HUES48 (cell line): ENCODE results near the gene TBL1Y.
"Not testable (repeated sequence)": the region's sequence is repeated elsewhere in the genome, so short reads cannot be mapped to it uniquely, and the experiment has no call there.

Experiments
- H3K27ac ChIP-seq: one replicate; pipeline ENCODE4 v1.7.0; 2013; ENCODE audit warnings: low read depth, low read length, inconsistent platforms
- H3K27me3 ChIP-seq: 2 replicates; pipeline ENCODE4 v1.6.1; 2013; ENCODE audit warnings: mild to moderate bottlenecking, low read length; ENCODE audit not compliant: control insufficient read depth, insufficient read depth
- H3K36me3 ChIP-seq: 2 replicates; pipeline ENCODE4 v1.6.1; 2013; ENCODE audit warnings: low read length; ENCODE audit not compliant: control insufficient read depth, insufficient read depth
- H3K4me1 ChIP-seq: 2 replicates; pipeline ENCODE4 v1.6.1; 2013; ENCODE audit warnings: mild to moderate bottlenecking, low read length; ENCODE audit not compliant: control insufficient read depth, insufficient read depth
- H3K4me3 ChIP-seq: 2 replicates; pipeline ENCODE4 v1.5.1; 2013; ENCODE audit warnings: mild to moderate bottlenecking, low read depth, low read length
- H3K9ac ChIP-seq: 2 replicates; pipeline ENCODE4 v1.6.1; 2013; ENCODE audit warnings: mild to moderate bottlenecking, low read depth, low read length, moderate library complexity
- H3K9me3 ChIP-seq: 2 replicates; pipeline ENCODE4 v1.6.1; 2013; ENCODE audit warnings: low read length; ENCODE audit not compliant: control insufficient read depth, insufficient read depth

TBL1Y gene

DNA sequence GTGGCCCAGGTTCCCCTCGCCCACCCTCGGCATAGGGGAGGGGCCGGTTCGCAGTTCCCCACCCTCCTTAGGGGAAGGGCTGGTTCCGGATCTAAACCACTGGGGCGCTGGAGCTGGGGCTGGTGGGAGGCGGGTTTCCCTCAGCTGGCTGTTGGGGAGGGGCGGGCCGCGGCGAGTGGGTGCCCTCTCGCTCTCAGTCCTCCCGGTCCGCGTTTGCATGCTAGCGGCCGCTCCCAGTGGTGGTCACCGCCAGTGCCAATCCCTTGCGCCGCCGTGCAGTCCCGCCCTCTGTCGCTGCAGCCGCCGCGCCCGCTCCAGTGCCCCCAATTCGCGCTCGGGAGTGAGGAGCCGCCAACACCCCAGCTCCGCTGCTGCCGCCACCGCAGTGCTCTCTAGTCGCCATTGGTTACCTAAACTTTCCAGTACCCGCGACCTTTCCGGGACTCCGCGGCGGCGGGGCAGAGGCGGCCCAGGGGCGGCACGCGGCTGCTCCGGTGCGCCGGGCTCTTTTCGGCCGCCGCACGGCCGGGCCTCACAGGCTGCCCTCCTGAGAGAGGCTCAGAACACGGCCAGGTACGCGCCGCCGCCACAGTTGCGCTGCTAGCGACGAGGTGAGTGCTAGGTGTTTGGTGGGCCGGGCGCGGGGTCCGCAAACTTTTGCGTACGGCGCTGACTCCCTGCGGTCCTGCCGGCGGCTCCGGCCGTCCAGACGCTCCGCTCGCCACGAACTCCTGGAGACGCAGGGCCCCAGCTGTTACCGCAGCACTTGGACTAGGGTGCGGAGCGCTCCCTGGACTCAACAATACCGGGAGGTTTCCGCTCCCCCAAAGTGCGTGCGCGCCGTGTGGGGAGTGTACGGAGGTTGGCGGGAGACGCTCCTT is at the start of gene TBL1Y:
Gene TBL1Y (plus strand): TSS at position 326 of the 881 bp plus-strand sequence. CDS start 114,388 bp downstream, outside the sequence.
- H3K27ac ChIP-seq: no peak within 1 kb of the TSS
- H3K9ac ChIP-seq: no peak within 1 kb of the TSS
- no peaks in the 10 kb centered on the region for H3K4me1 ChIP-seq
- no peaks in the 10 kb centered on the region for H3K36me3 ChIP-seq
- no peak within 1 kb of the TSS for H3K4me3 ChIP-seq
- no peaks in the 10 kb centered on the region for H3K27me3 ChIP-seq
- no peaks in the 10 kb centered on the region for H3K9me3 ChIP-seq

DNA sequence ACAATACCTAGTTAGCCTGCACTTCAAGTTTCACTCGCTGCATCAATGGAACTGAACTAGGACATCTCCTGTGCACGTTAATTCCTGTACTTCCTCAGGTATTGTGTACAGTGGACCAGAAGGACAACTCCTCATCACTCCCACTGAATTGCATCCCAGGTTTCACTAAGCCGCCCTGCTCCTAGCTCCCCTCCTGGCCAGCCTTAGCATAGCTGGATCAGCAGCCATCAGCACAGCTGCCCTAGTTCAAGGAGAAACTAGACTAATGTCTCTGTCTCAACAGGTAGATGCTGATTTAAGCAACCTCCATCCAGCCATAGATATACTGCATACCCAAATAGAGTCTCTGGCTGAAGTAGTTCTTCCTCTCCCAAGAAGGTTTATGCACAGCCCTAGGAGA is 16.0 kb upstream of the TBL1Y start:
- H3K36me3 ChIP-seq: no peaks in the 10 kb centered on the region
- no peaks in the 10 kb centered on the region for H3K27me3 ChIP-seq
- H3K27ac ChIP-seq: no peak overlapping the region
- H3K9ac ChIP-seq: no peak overlapping the region
- no peaks in the 10 kb centered on the region for H3K9me3 ChIP-seq
- H3K4me1 ChIP-seq: no peaks in the 10 kb centered on the region
- no peak overlapping the region for H3K4me3 ChIP-seq

DNA sequence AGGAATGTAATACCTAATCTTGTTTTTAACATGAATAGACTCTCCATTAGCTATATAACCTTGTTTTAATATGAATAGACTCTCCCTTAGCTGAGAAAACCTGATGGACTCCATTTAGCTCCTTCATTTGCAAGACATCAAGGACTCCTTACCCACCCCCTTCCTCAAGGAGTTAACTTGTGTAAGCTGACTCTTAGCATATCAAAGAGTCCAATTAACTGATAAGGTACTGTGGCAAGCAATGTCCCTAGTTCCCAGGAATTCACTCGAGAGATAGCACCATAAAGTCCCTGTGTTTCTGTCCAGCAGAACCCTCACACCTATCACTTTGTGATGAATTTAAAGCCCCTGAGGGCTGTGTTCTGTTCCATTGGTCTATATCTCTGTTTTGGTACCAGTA is 15.3 kb upstream of the TBL1Y start:
- Histone ChIP-seq H3K4me3 (no peak overlapping the region), H3K9me3 (no peaks in the 10 kb centered on the region), H3K4me1 (no peaks in the 10 kb centered on the region), H3K27ac (no peak overlapping the region), H3K36me3 (no peaks in the 10 kb centered on the region), H3K27me3 (no peaks in the 10 kb centered on the region), H3K9ac (no peak overlapping the region)

DNA sequence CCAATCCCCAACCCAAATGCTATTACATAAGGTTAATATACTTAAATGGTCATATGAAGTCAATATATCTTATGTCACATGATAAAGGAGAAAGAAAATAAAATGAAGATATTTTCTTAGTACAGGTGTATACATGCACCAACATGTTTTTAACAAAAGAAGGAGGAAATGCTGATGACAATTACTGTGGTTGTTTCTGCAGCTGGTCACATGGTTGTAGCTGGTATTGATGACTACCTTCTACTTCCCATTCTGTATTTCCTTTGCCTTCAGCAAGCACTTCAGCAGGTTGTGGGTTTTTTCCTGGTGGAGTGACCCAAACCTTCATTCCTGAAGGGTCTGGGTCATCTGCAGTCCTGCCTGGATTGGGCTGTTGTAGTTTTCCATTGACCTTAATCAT is 8.4 kb upstream of the TBL1Y start:
- not testable (repeated sequence) for H3K9ac ChIP-seq, H3K27ac ChIP-seq, H3K36me3 ChIP-seq

DNA sequence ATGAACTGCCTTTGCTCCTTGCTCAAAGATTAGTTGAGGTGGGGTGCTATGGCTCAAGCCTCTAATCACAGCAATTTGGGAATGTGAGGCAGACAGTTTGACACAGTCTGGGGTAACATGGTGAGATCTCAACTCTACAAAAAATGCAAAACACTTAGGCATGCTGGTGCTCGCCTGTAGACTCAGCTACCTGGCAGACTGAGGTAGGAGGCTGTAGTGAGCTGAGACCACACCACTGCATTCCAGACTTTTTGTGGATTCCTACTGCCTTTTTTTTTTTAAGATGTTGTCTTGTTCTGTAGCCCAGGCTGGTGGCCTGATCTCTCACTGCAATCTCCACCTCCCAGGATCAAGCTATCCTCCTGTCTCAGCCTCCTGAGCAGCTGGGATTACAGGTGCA is 2.9 kb upstream of the TBL1Y start:
- Histone ChIP-seq H3K9me3 (no peaks in the 10 kb centered on the region), H3K27me3 (no peaks in the 10 kb centered on the region), H3K4me3 (no peak overlapping the region), H3K27ac (no peak overlapping the region), H3K9ac (no peak overlapping the region), H3K4me1 (no peaks in the 10 kb centered on the region), H3K36me3 (no peaks in the 10 kb centered on the region)

More for the DNA sequence above, 8.4 kb upstream of the TBL1Y start:
- H3K27me3 ChIP-seq, H3K4me3 ChIP-seq, H3K9me3 ChIP-seq, H3K4me1 ChIP-seq: not testable (repeated sequence)

DNA sequence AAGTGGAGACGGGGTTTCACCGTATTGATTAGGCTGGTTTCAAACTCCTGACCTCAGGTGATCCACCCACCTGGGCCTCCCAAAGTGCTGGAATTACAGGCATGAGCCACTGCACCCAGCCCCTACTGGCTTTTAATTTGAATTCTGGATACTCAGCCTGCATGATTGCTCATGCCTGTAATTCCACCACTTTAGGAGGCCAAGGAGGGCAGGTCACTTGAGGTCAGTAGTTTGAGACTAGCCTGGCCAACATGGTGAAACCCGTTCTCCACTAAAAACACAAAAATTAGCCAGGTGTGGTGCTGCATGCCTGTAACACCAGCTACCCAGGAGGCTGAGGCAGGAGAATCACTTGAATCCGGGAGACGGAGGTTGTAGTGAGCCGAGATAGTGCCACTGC is 2.5 kb upstream of the TBL1Y start:
- not testable (repeated sequence) for H3K4me1 ChIP-seq, H3K4me3 ChIP-seq, H3K9ac ChIP-seq, H3K27ac ChIP-seq, H3K9me3 ChIP-seq, H3K36me3 ChIP-seq, H3K27me3 ChIP-seq

DNA sequence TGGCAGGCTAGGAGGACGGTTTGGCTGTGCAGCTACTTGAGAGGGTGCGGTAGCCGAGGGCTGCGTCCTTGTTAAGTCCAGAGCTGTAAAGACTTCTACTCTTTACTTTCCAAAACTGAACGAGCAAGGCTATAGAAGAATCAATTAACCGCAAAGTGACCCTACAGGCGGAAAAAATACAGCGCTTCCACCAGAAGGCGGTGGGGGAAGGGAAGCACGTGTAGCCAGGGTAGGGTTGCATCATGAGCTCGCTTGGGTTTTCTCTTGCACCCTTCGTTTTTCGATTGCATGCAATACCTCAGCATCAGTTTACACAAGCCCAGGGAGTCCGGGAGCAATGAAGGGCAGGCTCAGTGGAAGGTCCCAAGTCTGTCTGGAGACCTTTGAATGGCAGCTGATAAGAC is 1.4 kb upstream of the TBL1Y start:
- no peak overlapping the region for H3K4me3 ChIP-seq

DNA sequence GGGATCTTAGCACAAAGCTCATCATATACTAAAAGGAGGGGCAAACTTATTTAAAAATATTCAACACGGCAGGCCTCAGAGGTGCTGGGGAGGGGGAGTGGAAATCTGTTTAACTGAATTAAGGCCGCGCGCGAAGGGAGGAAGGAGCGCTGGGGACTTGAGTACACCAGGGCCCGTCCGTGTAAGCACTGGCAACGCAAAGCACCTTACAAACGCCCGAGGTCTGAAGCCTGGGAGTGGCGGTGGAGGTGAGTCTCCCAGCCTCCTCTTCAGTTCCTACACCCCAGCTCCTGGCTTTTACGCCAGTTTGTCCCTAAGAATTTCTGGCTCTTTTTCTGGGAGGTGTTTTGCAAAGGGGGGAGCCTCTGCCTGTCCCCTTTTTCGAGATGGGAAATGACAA is 641 bp upstream of the TBL1Y start:
- Histone ChIP-seq H3K4me1 (no peaks in the 10 kb centered on the region), H3K4me3 (no peak overlapping the region), H3K36me3 (no peaks in the 10 kb centered on the region), H3K27ac (no peak overlapping the region), H3K9ac (no peak overlapping the region), H3K27me3 (no peaks in the 10 kb centered on the region), H3K9me3 (no peaks in the 10 kb centered on the region)

More for the DNA sequence above, 1.4 kb upstream of the TBL1Y start:
- no peaks in the 10 kb centered on the region for H3K4me1 ChIP-seq
- H3K9ac ChIP-seq: no peak overlapping the region
- no peaks in the 10 kb centered on the region for H3K9me3 ChIP-seq
- no peaks in the 10 kb centered on the region for H3K36me3 ChIP-seq
- H3K27me3 ChIP-seq: no peaks in the 10 kb centered on the region
- no peak overlapping the region for H3K27ac ChIP-seq

DNA sequence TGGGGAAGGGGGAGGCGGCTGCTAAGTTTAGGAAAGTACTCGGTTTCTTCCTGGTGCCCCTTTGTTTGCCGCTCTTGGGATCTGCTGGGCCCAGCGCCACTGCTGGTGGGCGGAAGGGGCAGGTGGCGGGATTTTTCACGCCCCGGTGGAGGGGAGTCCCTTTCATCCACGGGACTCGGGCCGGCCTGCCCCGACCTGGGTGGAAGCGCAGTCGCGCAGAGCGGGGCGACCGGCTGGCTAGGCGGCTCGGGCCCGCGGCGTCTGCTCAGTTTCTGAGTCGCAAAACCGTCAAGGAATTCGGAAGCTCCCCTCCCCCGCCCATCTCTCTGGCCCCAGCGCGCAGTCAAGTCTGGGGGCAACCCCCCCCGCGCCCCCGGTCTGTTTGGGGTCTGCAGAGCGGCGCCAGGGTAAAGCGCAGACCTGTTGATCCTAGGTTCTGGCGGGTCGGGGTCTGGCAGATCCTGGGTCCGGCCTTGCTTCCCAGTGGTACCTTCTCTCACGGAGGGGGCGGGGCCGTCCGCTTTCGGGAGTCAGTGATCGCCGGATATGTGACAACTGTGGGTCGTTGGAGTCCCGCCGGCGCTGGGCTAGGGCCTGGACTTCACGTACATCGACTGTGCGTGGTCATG is 870 bp downstream of the TBL1Y start, which contains the start of gene AMELY:
Gene AMELY (minus strand): TSS at position 500 of the 629 bp plus-strand sequence. CDS start 39,144 bp downstream, outside the sequence.
- Histone ChIP-seq H3K27ac (no peak within 1 kb of the TSS), H3K4me1 (no peaks in the 10 kb centered on the region), H3K9me3 (no peaks in the 10 kb centered on the region), H3K27me3 (no peaks in the 10 kb centered on the region), H3K4me3 (no peak within 1 kb of the TSS), H3K36me3 (no peaks in the 10 kb centered on the region), H3K9ac (no peak within 1 kb of the TSS)

DNA sequence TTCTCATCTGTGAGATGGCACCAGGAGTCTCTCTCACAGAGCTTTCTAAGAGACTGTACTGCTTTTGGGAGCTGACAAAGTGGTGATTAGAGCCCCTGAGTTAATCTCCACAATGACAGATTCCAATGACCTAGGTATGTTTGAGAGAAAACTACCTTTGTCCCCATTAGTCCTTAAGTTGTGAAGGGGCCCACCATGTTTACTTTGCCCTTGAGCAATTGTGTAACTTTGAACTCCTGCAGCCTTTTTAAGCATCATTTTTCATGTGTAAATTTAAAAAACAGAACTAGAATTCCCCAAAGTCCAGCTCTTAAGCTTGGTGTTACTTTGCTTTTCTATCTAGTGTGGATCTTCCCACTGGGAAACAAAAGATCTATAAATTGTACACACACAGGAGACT is 2.9 kb downstream of the TBL1Y start:
- H3K4me1 ChIP-seq: no peaks in the 10 kb centered on the region
- H3K9ac ChIP-seq: no peak overlapping the region
- H3K27me3 ChIP-seq: no peaks in the 10 kb centered on the region
- H3K9me3 ChIP-seq: no peaks in the 10 kb centered on the region
- H3K27ac ChIP-seq: no peak overlapping the region
- no peak overlapping the region for H3K4me3 ChIP-seq
- no peaks in the 10 kb centered on the region for H3K36me3 ChIP-seq

DNA sequence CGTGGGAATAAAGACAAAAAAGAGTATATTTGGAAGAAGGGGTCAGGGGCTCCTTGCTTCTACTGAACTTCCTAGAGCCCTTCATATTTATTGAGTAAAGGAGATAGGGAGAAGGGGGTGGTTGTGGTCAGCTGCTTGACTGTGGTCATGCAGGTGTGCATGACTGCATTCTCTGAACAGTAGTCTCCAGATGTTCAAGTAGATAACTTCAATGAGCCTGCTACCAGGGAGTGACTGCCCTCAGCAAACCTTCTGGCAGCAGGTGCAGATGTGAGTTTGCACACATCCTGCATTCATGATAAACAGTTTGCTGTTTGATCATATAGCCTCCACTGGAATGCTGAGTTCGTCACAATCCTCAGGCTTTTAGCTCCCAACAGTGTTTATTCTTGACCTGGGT is 10.6 kb downstream of the TBL1Y start:
- no peak overlapping the region for H3K27ac ChIP-seq
- no peaks in the 10 kb centered on the region for H3K9me3 ChIP-seq
- no peak overlapping the region for H3K4me3 ChIP-seq
- no peaks in the 10 kb centered on the region for H3K36me3 ChIP-seq
- no peaks in the 10 kb centered on the region for H3K27me3 ChIP-seq
- H3K4me1 ChIP-seq: no peaks in the 10 kb centered on the region
- H3K9ac ChIP-seq: no peak overlapping the region
